NB4 (cell line): ENCODE results near the gene TIGAR.

Experiments used
- MAX ChIP-seq: IDR thresholded peaks from 2 replicates; pipeline ENCODE4 v1.6.1; 2011; ENCODE audit warnings: low read depth, low read length
- MYC ChIP-seq: IDR thresholded peaks from 2 replicates; pipeline ENCODE4 v1.6.1; 2011; ENCODE audit warnings: low read depth, low read length
- POLR2A ChIP-seq: IDR thresholded peaks from 2 replicates; pipeline ENCODE4 v1.6.1; 2011; ENCODE audit warnings: mild to moderate bottlenecking; ENCODE audit not compliant: insufficient read length; ENCODE audit errors: extremely low read depth
- TF ChIP-seq, protein P1 (sequence below): IDR thresholded peaks from one replicate; pipeline ENCODE4 v1.5.1; 2012; ENCODE audit warnings: low read depth, low read length

GRCh38 chr12:4279198-4279690 is 41.8 kb upstream of the TIGAR start:
- TF ChIP-seq, protein P1, sequence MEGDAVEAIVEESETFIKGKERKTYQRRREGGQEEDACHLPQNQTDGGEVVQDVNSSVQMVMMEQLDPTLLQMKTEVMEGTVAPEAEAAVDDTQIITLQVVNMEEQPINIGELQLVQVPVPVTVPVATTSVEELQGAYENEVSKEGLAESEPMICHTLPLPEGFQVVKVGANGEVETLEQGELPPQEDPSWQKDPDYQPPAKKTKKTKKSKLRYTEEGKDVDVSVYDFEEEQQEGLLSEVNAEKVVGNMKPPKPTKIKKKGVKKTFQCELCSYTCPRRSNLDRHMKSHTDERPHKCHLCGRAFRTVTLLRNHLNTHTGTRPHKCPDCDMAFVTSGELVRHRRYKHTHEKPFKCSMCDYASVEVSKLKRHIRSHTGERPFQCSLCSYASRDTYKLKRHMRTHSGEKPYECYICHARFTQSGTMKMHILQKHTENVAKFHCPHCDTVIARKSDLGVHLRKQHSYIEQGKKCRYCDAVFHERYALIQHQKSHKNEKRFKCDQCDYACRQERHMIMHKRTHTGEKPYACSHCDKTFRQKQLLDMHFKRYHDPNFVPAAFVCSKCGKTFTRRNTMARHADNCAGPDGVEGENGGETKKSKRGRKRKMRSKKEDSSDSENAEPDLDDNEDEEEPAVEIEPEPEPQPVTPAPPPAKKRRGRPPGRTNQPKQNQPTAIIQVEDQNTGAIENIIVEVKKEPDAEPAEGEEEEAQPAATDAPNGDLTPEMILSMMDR: no peak
- no peak for TF ChIP-seq POLR2A
- TF ChIP-seq MAX: no peak
- no peak for TF ChIP-seq MYC
